ENCODE results near the gene ADCY6.
A peak's percentile ranks its signal among the peaks of the same experiment; 100 is the strongest.

Gene ADCY6

GRCh38 chr12:48775991-48776649 is 12.8 kb downstream of the ADCY6 start:
- Histone ChIP-seq H3K9ac (ENCODE audit: insufficient read length, low read depth) (no peak overlapping the region), H3K4me1 (ENCODE audit: insufficient read depth, insufficient read length) (peaks cover 18% of the 10 kb centered on the region), H3K4me3 (ENCODE audit: insufficient read length, low read depth) (no peak overlapping the region), H3K27me3 (ENCODE audit: insufficient read depth, insufficient read length) (no peaks in the 10 kb centered on the region), H3K36me3 (ENCODE audit: insufficient read depth, insufficient read length, low read length) (peaks cover 75% of the 10 kb centered on the region), H3K9me3 (ENCODE audit: insufficient read depth, low read length) (no peaks in the 10 kb centered on the region)
- DNase-seq (ENCODE audit: low read depth, low spot score): no peak
- TF ChIP-seq YY1 (IDR thresholded peaks at IDR 0.05; ENCODE audit: insufficient read depth, insufficient read length) (no peak), ZNF274 (IDR thresholded peaks at IDR 0.05; ENCODE audit: low read depth, low read length) (no peak), SUZ12 (IDR thresholded peaks at IDR 0.05; ENCODE audit: extremely low read depth, insufficient read depth, insufficient read length) (no peak)

GRCh38 chr12:48775299-48775698 is 13.6 kb downstream of the ADCY6 start:
- Histone ChIP-seq H3K9ac (ENCODE audit: insufficient read length, low read depth) (no peak overlapping the region), H3K4me3 (ENCODE audit: insufficient read length, low read depth) (no peak overlapping the region), H3K27me3 (ENCODE audit: insufficient read depth, insufficient read length) (no peaks in the 10 kb centered on the region), H3K36me3 (ENCODE audit: insufficient read depth, insufficient read length, low read length) (peaks cover 79% of the 10 kb centered on the region), H3K9me3 (ENCODE audit: insufficient read depth, low read length) (no peaks in the 10 kb centered on the region), H3K4me1 (ENCODE audit: insufficient read depth, insufficient read length) (peaks cover 14% of the 10 kb centered on the region)
- no peak for DNase-seq (ENCODE audit: low read depth, low spot score)
- TF ChIP-seq YY1 (IDR thresholded peaks at IDR 0.05; ENCODE audit: insufficient read depth, insufficient read length) (no peak), ZNF274 (IDR thresholded peaks at IDR 0.05; ENCODE audit: low read depth, low read length) (no peak), SUZ12 (IDR thresholded peaks at IDR 0.05; ENCODE audit: extremely low read depth, insufficient read depth, insufficient read length) (no peak)

GRCh38 chr12:48774516-48774915 is 14.4 kb downstream of the ADCY6 start:
- H3K27me3 ChIP-seq (ENCODE audit: insufficient read depth, insufficient read length): no peaks in the 10 kb centered on the region
- H3K4me1 ChIP-seq (ENCODE audit: insufficient read depth, insufficient read length): peaks cover 12% of the 10 kb centered on the region
- H3K9ac ChIP-seq (ENCODE audit: insufficient read length, low read depth): no peak overlapping the region
- TF ChIP-seq YY1 (IDR thresholded peaks at IDR 0.05; ENCODE audit: insufficient read depth, insufficient read length) (no peak), ZNF274 (IDR thresholded peaks at IDR 0.05; ENCODE audit: low read depth, low read length) (no peak), SUZ12 (IDR thresholded peaks at IDR 0.05; ENCODE audit: extremely low read depth, insufficient read depth, insufficient read length) (no peak)
- H3K4me3 ChIP-seq (ENCODE audit: insufficient read length, low read depth): no peak overlapping the region
- H3K36me3 ChIP-seq (ENCODE audit: insufficient read depth, insufficient read length, low read length): peaks cover 77% of the 10 kb centered on the region
- H3K9me3 ChIP-seq (ENCODE audit: insufficient read depth, low read length): no peaks in the 10 kb centered on the region
- DNase-seq (ENCODE audit: low read depth, low spot score): no peak

GRCh38 chr12:48773686-48774085 is 15.2 kb downstream of the ADCY6 start:
- Histone ChIP-seq H3K4me1 (ENCODE audit: insufficient read depth, insufficient read length) (peaks cover 15% of the 10 kb centered on the region), H3K27me3 (ENCODE audit: insufficient read depth, insufficient read length) (no peaks in the 10 kb centered on the region), H3K4me3 (ENCODE audit: insufficient read length, low read depth) (no peak overlapping the region), H3K9me3 (ENCODE audit: insufficient read depth, low read length) (no peaks in the 10 kb centered on the region), H3K9ac (ENCODE audit: insufficient read length, low read depth) (no peak overlapping the region), H3K36me3 (ENCODE audit: insufficient read depth, insufficient read length, low read length) (peaks cover 84% of the 10 kb centered on the region)
- TF ChIP-seq YY1 (IDR thresholded peaks at IDR 0.05; ENCODE audit: insufficient read depth, insufficient read length) (no peak), ZNF274 (IDR thresholded peaks at IDR 0.05; ENCODE audit: low read depth, low read length) (no peak), SUZ12 (IDR thresholded peaks at IDR 0.05; ENCODE audit: extremely low read depth, insufficient read depth, insufficient read length) (no peak)
- no peak for DNase-seq (ENCODE audit: low read depth, low spot score)

- Histone ChIP-seq H3K27me3 (ENCODE audit: insufficient read depth, insufficient read length) (no peaks in the 10 kb centered on the region), H3K36me3 (ENCODE audit: insufficient read depth, insufficient read length, low read length) (peaks cover 85% of the 10 kb centered on the region), H3K4me3 (ENCODE audit: insufficient read length, low read depth) (no peak overlapping the region), H3K9ac (ENCODE audit: insufficient read length, low read depth) (no peak overlapping the region), H3K4me1 (ENCODE audit: insufficient read depth, insufficient read length) (peaks cover 15% of the 10 kb centered on the region), H3K9me3 (ENCODE audit: insufficient read depth, low read length) (no peaks in the 10 kb centered on the region)
- TF ChIP-seq YY1 (IDR thresholded peaks at IDR 0.05; ENCODE audit: insufficient read depth, insufficient read length): no peak
- DNase-seq (ENCODE audit: low read depth, low spot score): no peak
Measured at GRCh38 chr12:48771588-48772112, 17.2 kb downstream of the ADCY6 start.

GRCh38 chr12:48770756-48771155 is 18.1 kb downstream of the ADCY6 start:
- no peak for DNase-seq (ENCODE audit: low read depth, low spot score)
- H3K36me3 ChIP-seq (ENCODE audit: insufficient read depth, insufficient read length, low read length): peaks cover 85% of the 10 kb centered on the region
- no peaks in the 10 kb centered on the region for H3K9me3 ChIP-seq (ENCODE audit: insufficient read depth, low read length)
- no peak overlapping the region for H3K4me3 ChIP-seq (ENCODE audit: insufficient read length, low read depth)
- peaks cover 15% of the 10 kb centered on the region for H3K4me1 ChIP-seq (ENCODE audit: insufficient read depth, insufficient read length)
- TF ChIP-seq SUZ12 (IDR thresholded peaks at IDR 0.05; ENCODE audit: extremely low read depth, insufficient read depth, insufficient read length) (no peak), YY1 (IDR thresholded peaks at IDR 0.05; ENCODE audit: insufficient read depth, insufficient read length) (no peak), ZNF274 (IDR thresholded peaks at IDR 0.05; ENCODE audit: low read depth, low read length) (no peak)
- H3K27me3 ChIP-seq (ENCODE audit: insufficient read depth, insufficient read length): no peaks in the 10 kb centered on the region
- no peak overlapping the region for H3K9ac ChIP-seq (ENCODE audit: insufficient read length, low read depth)

- Histone ChIP-seq H3K4me3 (ENCODE audit: insufficient read length, low read depth) (no peak overlapping the region), H3K9me3 (ENCODE audit: insufficient read depth, low read length) (no peaks in the 10 kb centered on the region), H3K9ac (ENCODE audit: insufficient read length, low read depth) (peak overlapping the region; percentile 29), H3K27me3 (ENCODE audit: insufficient read depth, insufficient read length) (no peaks in the 10 kb centered on the region), H3K4me1 (ENCODE audit: insufficient read depth, insufficient read length) (peaks cover 19% of the 10 kb centered on the region), H3K36me3 (ENCODE audit: insufficient read depth, insufficient read length, low read length) (peaks cover 70% of the 10 kb centered on the region)
- TF ChIP-seq YY1 (IDR thresholded peaks at IDR 0.05; ENCODE audit: insufficient read depth, insufficient read length) (no peak), ZNF274 (IDR thresholded peaks at IDR 0.05; ENCODE audit: low read depth, low read length) (no peak), SUZ12 (IDR thresholded peaks at IDR 0.05; ENCODE audit: extremely low read depth, insufficient read depth, insufficient read length) (no peak)
- DNase-seq (ENCODE audit: low read depth, low spot score): no peak
Measured at GRCh38 chr12:48768736-48769135, 20.2 kb downstream of the ADCY6 start.

Data from NT2/D1 (cell line).